Right lobe of liver (tissue), 4 donors: ENCODE measurements around the gene EARS2.

Experiments used
- POLR2A ChIP-seq: fragments of 450-650 bp; IDR thresholded peaks from one replicate; pipeline ENCODE4 v1.6.1; 2017; ENCODE audit warnings: antibody characterized with exemption, mild to moderate bottlenecking
- TF ChIP-seq, protein P1 (sequence below), 4 donors: fragments of 200-600 bp in 3 of 4; fragments of 450-650 bp in 1 of 4; IDR thresholded peaks; one replicate each; pipeline versions ENCODE4 v1.5.1 to v1.8.0; 2016 to 2022; ENCODE audit warnings: antibody characterized with exemption in 4 of 4, mild to moderate bottlenecking in 2 of 4
- donor health status: DM: no; HTN: no; CAD: no.
- donor health status: DM: no; HTN: no; CAD: no.
- donor health status: DM: no; HTN: yes; CAD: no.

DNA sequence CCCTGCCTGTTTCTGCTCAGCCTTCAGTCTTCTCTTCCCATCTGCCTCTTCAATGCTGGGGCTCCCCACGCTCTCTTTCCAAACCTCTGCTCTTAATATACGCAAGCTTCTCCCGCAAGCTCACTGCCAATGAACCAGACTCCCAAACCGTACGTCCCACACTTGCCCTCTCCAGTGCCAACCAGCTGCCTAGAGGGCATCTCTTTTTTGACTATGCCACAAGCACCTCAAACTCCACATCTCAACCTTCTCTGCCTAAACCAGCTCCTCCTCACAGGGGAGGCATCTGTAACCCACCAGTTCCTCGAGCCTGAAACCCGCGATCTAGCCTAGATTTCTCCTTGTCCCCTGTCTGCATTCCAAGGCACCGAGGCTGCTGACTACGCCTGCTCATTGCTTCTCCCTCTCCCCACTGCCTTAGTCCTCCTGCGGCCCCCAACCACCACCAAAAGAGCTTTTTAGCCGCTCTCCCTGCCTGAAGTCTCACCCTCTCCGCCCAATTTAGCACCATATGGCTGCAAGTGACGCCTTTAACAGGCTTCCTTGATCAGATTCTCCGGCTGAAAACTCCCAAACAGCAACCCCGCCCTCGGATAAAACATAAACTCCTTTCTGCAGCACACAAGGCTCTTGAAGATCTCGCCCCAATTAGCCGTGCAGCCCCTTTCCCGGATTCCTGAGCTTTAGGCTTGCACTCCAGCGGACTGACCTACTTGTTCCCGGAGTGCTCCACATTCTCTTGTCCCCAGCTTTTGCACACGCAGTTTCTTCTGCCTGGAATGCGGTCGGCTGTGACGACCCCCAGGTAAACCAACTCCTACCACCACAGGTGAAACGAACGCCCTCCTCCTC is 48.3 kb downstream of the EARS2 start:
- TF ChIP-seq, protein P1, sequence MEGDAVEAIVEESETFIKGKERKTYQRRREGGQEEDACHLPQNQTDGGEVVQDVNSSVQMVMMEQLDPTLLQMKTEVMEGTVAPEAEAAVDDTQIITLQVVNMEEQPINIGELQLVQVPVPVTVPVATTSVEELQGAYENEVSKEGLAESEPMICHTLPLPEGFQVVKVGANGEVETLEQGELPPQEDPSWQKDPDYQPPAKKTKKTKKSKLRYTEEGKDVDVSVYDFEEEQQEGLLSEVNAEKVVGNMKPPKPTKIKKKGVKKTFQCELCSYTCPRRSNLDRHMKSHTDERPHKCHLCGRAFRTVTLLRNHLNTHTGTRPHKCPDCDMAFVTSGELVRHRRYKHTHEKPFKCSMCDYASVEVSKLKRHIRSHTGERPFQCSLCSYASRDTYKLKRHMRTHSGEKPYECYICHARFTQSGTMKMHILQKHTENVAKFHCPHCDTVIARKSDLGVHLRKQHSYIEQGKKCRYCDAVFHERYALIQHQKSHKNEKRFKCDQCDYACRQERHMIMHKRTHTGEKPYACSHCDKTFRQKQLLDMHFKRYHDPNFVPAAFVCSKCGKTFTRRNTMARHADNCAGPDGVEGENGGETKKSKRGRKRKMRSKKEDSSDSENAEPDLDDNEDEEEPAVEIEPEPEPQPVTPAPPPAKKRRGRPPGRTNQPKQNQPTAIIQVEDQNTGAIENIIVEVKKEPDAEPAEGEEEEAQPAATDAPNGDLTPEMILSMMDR (IDR thresholded peaks at IDR 0.05) = no peak
- TF ChIP-seq POLR2A = no peak
